GM12873 (cell line): Measurements from ENCODE around the gene VOPP1.

Experiments used
- TF ChIP-seq, protein P1 (sequence below): IDR thresholded peaks from 2 replicates; pipeline ENCODE4 v1.5.1; 2012; ENCODE audit warnings: low read depth, mild to moderate bottlenecking, moderate library complexity, low read length, control low read depth; ENCODE audit not compliant: insufficient read depth; ENCODE audit errors: missing control alignments

VOPP1 gene

DNA sequence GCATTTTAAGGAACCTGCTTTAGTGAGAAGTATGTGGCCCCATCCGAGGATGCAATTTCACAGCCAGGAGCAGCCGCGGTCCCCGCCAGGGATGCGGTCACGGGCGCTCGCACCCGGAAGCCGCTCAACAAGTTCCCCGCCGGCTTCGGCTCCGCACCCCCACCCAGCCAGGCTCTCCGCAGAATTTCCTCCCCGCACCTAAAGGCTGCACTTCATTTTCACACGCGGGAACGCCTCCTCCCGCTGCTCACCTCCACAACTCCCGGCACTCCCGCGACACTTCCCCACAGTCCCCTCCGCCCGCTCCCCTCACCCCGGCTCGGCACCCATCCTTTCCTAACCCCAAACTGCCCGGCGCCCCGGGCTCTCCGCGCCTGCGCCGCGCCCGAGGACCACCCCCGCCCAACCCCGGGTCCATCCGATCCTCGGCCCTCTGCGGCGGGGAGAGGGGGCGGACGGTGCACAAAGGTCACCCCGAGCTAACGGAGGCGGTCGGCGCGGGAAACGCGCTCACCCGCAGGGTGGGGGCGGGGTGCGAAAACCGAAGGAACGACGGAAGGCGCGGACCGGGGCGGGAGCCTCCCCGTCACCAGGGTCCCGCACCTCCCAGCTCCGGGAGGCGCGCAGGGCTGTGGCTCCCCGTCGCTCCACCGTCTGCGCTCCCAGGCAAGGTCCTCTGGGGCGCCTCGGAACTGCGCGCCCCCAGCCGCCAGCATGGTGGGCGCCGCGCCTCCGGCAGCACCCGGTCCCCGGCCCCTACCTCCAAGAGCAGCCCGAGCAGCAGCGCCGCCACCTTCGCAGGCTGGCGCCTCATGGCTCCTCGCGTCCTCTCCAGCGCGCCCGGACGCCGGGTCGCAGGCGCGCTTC is 558 bp downstream of the VOPP1 start:
- TF ChIP-seq, protein P1, sequence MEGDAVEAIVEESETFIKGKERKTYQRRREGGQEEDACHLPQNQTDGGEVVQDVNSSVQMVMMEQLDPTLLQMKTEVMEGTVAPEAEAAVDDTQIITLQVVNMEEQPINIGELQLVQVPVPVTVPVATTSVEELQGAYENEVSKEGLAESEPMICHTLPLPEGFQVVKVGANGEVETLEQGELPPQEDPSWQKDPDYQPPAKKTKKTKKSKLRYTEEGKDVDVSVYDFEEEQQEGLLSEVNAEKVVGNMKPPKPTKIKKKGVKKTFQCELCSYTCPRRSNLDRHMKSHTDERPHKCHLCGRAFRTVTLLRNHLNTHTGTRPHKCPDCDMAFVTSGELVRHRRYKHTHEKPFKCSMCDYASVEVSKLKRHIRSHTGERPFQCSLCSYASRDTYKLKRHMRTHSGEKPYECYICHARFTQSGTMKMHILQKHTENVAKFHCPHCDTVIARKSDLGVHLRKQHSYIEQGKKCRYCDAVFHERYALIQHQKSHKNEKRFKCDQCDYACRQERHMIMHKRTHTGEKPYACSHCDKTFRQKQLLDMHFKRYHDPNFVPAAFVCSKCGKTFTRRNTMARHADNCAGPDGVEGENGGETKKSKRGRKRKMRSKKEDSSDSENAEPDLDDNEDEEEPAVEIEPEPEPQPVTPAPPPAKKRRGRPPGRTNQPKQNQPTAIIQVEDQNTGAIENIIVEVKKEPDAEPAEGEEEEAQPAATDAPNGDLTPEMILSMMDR = no peak

DNA sequence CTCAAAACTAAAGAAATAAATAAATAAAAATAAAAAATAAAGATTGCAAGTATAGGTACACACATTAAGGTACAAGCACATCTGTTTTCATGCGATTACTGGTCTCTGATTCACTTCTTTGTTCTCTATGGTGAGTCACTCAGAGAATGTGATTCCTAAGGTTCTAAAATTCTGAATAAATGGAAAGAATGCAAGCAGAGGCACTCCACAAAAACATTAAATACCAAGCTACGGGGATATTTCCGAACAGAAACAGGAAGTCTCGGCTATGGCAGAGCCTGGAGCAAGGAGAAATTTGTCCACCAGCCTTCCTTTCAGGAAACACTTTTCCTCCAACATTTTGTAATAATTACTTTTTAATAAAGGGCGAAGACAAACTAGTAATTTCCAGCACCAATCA is 1.4 kb downstream of the VOPP1 start:
- TF ChIP-seq, protein P1 = no peak

DNA sequence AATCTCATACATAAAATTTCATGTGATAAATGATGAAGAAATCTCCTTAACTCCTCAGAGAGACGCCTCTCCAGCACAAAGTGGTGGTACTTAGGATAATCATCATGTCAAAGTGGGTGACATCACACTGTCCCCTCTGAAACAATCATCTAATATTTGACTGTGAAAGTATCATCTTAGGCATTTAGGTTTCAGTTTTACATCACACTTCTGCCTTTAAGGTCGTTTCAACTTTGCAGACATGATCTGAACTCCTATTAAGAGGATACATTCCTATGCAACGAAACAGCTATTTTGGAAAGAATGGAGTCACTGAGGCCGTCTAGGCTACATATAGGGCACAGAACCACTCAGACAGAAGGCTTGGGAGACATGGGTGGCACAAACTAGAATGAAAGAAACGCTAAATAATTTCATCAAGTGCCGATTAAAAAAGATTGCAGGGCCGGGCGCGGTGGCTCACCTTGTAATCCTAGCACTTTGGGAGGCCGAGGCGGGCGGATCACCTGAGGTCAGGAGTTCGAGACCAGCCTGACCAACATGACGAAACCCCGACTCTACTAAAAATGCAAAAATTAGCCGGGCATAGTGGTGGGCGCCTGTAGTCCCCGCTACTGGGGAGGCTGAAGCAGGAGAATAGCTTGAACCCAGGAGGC is 2.0 kb downstream of the VOPP1 start:
- TF ChIP-seq, protein P1 = no peak

DNA sequence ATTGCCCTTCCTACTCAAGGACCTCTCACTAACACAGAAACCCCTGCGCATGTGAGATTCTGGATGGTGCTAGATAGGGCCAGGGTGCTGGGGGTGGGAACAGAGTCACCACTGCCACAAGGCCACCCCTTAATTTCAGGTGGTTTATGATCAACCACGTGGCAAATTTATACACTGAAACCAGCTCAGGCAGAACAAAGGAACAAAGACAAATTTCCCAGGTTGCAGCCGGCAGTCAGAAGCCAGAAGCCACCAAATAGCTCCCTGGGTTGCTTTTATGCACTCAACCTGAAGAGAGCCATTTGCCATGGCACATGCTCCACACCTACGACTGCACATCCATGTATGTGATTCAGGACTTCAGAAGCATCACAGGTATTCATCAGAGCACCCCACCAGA is 2.5 kb downstream of the VOPP1 start:
- TF ChIP-seq, protein P1 = no peak

DNA sequence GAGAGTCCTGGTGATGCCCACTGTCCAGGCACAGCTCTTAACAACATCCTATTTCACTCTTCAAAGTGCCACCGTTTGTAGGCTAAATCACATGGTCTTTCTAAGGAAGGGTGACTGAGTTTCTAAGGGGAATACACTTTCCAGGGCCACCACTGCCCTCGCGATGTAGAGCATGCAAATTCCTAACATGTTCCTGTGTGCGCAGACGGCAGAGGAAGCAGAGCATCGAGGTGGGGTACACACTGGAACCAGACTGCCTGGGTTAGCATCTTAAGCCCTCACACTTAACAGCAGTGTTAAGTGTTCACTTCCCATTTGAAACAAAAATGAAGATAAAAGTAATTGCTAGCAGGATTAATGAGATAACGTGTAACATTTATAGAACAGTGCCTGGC is 3.0 kb downstream of the VOPP1 start:
- TF ChIP-seq, protein P1 = no peak

DNA sequence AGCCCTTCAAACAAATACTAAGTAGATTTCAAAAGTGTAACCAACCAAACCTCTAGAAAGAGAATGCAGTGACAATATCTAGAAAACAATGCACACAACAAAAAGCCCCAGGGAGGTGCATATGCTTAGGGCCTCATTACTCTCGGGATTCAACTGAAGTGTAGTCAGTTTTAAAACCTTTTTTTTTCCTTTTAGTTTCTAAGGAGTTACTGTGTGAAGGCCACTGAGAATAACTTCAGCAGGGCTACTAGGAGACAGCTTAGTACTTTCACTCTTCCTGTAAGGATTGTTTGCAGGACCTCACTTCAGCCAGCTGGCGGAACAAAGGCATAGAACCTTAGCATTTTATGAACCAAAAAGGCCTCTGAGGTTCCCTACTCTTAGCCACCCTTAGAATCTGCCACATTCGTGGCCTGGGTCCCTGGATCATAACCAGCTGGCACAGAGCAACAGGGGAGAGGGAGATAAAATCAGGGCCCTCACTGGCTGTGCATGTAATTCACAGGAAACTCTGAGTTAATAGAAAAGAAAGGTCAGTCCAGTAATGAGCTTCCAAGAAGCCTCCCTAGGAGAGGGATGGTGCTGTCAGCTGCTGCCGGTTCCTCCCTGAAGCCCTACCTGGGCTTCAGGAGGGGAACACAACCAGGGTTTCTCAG is 3.6 kb downstream of the VOPP1 start:
- TF ChIP-seq, protein P1 = no peak

DNA sequence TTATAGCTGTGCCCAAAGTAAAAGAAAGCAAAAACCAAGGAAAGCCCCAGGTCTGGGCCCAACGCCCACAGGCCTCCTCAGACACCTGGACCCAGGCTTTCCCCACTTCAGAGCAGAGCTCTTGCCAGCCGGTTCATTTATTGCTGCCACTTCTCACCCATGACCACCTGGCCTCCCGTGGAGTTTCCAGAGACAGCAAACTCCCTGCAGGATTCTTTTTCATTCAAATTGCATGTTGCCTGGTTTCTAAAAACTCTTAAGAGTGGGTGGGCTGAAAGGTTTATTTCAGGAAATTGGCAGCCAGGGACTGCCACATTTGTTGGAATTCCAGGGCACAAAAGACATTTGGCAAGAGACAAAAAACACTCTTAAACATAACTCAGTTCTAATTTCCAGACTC is 4.7 kb downstream of the VOPP1 start:
- TF ChIP-seq, protein P1 = no peak
